Measurements from ENCODE around the gene CATSPERB.
A peak's percentile ranks its signal among the peaks of the same experiment; 100 is the strongest.

The CATSPERB gene

DNA sequence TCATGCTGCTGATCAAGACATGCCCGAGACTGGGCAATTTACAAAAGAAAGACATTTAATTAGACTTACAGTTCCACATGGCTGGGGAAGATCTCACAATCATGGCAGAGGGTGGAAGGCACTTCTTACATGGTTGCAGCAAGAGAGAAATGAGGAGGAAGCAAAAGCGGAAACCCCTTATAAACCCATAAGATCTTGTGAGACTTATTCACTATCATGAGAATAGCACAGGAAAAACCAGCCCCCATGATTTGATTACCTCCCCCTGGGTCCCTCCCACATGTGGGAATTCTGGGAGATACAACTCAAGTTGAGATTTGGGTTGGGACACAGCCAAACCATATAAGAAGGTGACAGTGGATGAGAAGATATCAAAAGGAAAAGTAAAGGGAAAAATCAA is 78.4 kb downstream of the CATSPERB start:
- Histone ChIP-seq H3K4me1 (no peaks in the 10 kb centered on the region), H3K4me3 (ENCODE audit: low read depth, low read length) (no peak overlapping the region), H3K27me3 (no peaks in the 10 kb centered on the region; the same call in 1 of the 2 replicates), H3K9me3 (no peaks in the 10 kb centered on the region), H3K36me3 (no peaks in the 10 kb centered on the region)
- no peak for DNase-seq
- TF ChIP-seq, protein P1, sequence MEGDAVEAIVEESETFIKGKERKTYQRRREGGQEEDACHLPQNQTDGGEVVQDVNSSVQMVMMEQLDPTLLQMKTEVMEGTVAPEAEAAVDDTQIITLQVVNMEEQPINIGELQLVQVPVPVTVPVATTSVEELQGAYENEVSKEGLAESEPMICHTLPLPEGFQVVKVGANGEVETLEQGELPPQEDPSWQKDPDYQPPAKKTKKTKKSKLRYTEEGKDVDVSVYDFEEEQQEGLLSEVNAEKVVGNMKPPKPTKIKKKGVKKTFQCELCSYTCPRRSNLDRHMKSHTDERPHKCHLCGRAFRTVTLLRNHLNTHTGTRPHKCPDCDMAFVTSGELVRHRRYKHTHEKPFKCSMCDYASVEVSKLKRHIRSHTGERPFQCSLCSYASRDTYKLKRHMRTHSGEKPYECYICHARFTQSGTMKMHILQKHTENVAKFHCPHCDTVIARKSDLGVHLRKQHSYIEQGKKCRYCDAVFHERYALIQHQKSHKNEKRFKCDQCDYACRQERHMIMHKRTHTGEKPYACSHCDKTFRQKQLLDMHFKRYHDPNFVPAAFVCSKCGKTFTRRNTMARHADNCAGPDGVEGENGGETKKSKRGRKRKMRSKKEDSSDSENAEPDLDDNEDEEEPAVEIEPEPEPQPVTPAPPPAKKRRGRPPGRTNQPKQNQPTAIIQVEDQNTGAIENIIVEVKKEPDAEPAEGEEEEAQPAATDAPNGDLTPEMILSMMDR (IDR thresholded peaks at IDR 0.05; ENCODE audit: low read depth, low read length), result no peak

DNA sequence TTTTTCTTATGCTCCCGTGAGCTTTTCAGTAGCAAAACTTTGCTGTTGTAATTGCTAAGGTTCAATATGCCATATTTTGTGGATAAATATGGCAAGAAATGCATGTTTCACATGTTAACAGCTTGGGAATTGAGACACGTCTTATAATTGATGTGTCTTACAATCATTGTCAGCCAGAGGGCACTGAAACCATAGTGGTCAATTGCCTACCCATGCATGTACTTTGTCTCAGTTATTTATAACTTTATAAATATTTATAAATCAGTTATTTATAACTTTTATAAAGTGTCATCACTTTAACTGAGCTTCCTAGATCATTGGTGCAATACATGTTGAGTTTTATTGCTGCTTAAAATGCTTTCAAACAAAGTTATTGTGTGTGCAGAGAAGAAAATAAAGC is 82.0 kb downstream of the CATSPERB start:
- H3K4me1 ChIP-seq, result no peaks in the 10 kb centered on the region
- TF ChIP-seq, protein P1 (IDR thresholded peaks at IDR 0.05; ENCODE audit: low read depth, low read length), result peak; percentile 62
- no peaks in the 10 kb centered on the region; the same call in 1 of the 2 replicates for H3K27me3 ChIP-seq
- no peak overlapping the region for H3K4me3 ChIP-seq (ENCODE audit: low read depth, low read length)
- H3K9me3 ChIP-seq, result no peaks in the 10 kb centered on the region
- H3K36me3 ChIP-seq, result no peaks in the 10 kb centered on the region
- DNase-seq, result peak; percentile 10

DNA sequence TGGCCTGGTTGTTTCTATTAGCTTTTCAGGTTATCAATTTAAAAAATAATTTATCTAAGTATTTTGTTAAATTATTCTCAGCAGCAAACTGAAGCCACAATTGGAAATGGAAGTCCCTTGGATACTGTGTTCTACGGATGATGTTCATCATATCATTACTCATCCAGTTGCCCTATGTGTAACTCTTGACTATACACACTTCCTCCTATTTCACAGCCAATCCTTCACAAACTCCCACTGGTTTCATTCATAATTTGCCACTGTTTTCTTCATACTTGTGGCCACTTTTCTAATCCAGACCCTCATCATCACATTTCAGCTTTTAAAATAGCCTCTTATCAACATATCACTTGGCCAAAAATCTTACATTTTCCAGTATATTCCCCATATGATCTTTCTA is 84.0 kb downstream of the CATSPERB start:
- H3K36me3 ChIP-seq, result no peaks in the 10 kb centered on the region
- no peaks in the 10 kb centered on the region for H3K4me1 ChIP-seq
- DNase-seq, result no peak
- TF ChIP-seq, protein P1 (IDR thresholded peaks at IDR 0.05; ENCODE audit: low read depth, low read length), result no peak
- no peak overlapping the region for H3K4me3 ChIP-seq (ENCODE audit: low read depth, low read length)
- no peaks in the 10 kb centered on the region for H3K9me3 ChIP-seq
- no peaks in the 10 kb centered on the region; the same call in 1 of the 2 replicates for H3K27me3 ChIP-seq

DNA sequence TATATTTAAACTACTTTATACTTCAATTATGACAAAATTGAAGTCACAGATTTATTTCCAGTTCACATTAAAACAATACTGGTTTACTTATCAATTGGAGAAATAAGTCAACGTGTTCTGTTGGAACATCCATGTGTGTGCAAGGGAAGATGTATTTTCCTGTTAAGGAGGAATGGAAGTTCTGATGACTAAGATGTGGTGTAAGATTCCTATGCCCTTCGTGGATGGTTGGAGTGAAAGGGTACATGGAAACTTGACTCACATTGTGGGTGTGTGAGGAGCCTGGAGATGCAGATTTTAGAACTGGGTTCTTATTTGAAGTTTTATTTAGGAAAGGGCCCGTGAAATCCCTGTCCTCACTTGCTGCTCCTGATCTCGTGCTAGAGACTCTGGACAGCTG is 95.3 kb downstream of the CATSPERB start:
- no peak for DNase-seq
- Histone ChIP-seq H3K27me3 (peaks cover 8% of the 10 kb centered on the region; the same call in 1 of the 2 replicates), H3K4me3 (ENCODE audit: low read depth, low read length) (no peak overlapping the region), H3K36me3 (no peaks in the 10 kb centered on the region), H3K4me1 (no peaks in the 10 kb centered on the region), H3K9me3 (no peaks in the 10 kb centered on the region)
- TF ChIP-seq, protein P1 (IDR thresholded peaks at IDR 0.05; ENCODE audit: low read depth, low read length), result no peak

DNA sequence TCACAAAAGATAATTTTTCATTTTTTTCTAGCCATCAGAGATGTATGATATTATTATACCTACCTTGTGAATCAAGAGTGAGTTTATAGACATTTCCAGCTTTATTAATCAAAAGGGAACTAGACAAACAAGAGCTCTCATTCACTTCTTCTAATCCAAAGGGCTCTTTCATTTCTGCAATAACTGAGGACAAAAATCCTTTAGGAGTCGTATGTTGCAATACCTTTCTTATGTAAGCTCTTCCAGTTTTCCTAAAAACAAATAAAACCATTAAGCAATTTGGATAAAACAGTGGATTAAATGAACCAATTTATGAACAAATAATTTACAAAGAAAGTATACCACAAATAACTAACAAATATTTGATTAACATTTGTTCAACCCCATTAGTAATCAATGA is 107.1 kb downstream of the CATSPERB start:
- TF ChIP-seq, protein P1 (IDR thresholded peaks at IDR 0.05; ENCODE audit: low read depth, low read length), result no peak
- H3K4me1 ChIP-seq, result no peaks in the 10 kb centered on the region
- no peak overlapping the region for H3K4me3 ChIP-seq (ENCODE audit: low read depth, low read length)
- H3K9me3 ChIP-seq, result no peaks in the 10 kb centered on the region
- peaks cover 9% of the 10 kb centered on the region; the same call in 1 of the 2 replicates for H3K27me3 ChIP-seq
- H3K36me3 ChIP-seq, result no peaks in the 10 kb centered on the region
- no peak for DNase-seq

DNA sequence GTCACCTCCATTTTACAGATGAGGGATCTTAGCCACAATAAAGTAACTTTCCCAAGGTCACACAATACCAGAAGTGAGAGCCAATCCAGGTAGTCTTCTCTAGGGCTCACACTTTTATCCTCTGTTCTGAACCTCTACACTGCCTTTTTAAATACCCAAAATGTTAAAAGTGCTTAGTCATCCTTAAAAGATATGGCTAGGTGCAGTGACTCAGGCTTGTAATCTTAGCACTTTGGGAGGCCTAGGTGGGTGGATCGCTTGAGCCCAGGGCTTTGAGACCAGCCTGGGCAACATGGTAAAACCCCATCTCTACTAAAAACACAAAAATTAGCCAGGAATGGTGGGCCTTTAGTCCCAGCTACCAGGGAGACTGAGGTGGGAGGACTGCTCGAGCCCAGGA is 117.7 kb downstream of the CATSPERB start:
- Histone ChIP-seq H3K36me3 (no peaks in the 10 kb centered on the region), H3K4me3 (ENCODE audit: low read depth, low read length) (no peak overlapping the region), H3K27me3 (no peaks in the 10 kb centered on the region), H3K9me3 (no peaks in the 10 kb centered on the region), H3K4me1 (no peaks in the 10 kb centered on the region)
- TF ChIP-seq, protein P1 (IDR thresholded peaks at IDR 0.05; ENCODE audit: low read depth, low read length), result no peak
- no peak for DNase-seq
